GM19438 (cell line): Measurements from ENCODE around the gene DEDD2.

Experiments used
- ATAC-seq: cut with Tn5 transposase; IDR thresholded peaks from one replicate; pipeline ENCODE4 v1.9.1; 2021; ENCODE audit warnings: low read depth; ENCODE audit not compliant: unreplicated experiment

The DEDD2 gene

GRCh38 chr19:42175952-42176648, 41.4 kb downstream of the DEDD2 start:
- no peak for ATAC-seq

GRCh38 chr19:42174958-42175734, 42.3 kb downstream of the DEDD2 start:
- ATAC-seq: no peak

GRCh38 chr19:42174188-42174587, 43.3 kb downstream of the DEDD2 start:
- no peak for ATAC-seq

DNA sequence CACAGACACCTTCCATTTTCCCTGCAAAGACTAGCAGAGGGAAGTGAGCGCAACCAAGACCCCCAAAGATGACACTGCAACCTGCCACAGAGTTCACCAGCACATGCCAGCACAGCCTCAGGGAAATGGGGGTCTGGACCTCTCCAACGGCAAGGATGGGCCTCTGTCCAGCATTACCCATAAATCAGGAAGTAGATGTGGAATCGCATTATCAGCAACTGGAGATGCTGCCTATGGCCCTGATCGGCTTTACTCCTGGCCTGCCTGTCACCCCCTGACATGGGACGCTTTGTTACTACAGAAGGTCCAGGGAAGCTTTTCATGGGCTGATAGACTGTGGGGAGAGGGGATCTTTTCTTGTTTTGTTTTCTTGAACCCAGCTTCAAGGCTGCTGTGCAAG, 43.8 kb downstream of the DEDD2 start:
- no peak for ATAC-seq

DNA sequence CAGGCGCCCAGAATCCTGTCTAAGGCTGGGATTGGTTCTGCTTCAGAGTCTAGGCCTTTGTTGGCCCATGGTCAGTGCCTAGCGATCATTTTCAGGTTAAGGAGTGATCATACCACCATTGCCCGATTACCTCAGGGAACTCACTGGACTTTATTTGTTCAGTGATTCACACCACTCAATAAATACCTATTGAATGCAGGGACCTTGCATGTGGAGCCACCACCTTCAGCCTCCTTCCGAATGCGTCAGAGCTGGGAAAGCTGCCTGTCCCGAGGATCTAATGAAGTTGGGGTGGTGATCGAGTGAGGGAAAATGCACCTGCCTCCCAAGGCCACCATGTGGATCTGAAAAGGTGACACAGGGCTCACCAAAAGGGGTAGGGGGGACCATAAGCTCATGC, 45.2 kb downstream of the DEDD2 start:
- no peak for ATAC-seq

DNA sequence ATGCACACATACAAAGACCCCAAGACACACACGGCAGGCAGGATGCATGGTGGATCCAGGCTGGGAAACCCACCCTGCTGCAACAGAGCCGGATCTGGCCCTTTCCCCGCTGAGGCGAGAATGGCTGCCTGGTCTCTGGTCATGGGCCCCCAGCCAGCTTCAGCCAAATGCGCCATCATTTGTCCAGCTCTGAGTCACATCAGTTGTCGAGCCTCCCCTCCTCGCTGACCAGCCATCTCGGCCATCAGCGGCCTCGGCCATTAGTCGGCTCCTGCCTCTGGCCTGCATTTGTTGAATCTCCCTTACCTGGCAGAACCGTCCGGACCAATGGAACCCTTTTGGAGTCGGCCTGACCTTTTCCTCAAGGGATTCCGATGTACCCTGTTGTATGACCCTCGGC, 46.8 kb downstream of the DEDD2 start:
- ATAC-seq: no peak

- no peak for ATAC-seq
Measured at GRCh38 chr19:42169486-42170413, 47.7 kb downstream of the DEDD2 start.

DNA sequence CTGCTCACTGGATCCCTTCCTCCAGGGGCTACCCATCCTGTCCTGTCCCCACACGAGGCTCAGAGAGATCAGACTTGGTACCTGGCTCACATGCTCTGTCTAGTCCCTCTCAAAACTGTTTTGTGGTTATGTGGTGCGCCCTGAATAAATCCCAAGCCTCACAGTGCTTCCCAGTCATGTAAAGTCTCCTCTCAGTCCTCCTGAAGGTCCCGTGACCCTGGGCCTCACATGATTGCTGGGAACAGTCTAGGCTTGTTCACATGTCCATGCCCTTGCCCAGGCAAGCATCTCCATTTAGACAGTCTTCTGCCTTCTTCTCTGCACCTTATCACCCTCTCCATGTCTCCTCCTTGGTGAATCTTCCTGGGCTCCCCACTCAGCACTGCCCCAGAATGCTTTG, 49.3 kb downstream of the DEDD2 start:
- no peak for ATAC-seq

DNA sequence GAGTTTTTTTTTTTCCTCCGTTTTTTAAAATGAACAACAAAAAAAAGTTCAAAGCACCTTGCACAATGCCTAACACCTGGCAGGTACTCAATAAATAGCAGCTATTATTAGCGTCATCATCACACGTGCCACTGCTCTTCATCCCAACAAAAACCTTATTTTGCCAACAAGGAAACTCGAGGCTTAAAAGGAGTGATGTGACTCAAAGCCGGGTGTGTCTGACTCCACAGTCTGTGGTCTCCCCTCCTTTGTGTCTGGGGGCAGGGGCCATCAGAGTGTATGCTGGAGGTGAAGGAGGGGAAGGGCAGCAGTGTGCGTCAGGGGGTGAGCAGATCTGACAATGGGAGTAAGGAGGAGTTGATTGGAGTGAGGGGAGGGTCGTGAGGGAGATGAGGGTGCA, 51.2 kb downstream of the DEDD2 start:
- ATAC-seq: no peak

GRCh38 chr19:42165146-42165545, 52.3 kb downstream of the DEDD2 start:
- no peak for ATAC-seq

GRCh38 chr19:42161616-42162263, 55.7 kb downstream of the DEDD2 start:
- ATAC-seq: no peak

- no peak for ATAC-seq
Measured at GRCh38 chr19:42159942-42160341, 57.5 kb downstream of the DEDD2 start.

GRCh38 chr19:42158926-42159325, 58.6 kb downstream of the DEDD2 start:
- ATAC-seq: no peak

GRCh38 chr19:42156571-42156970, 60.9 kb downstream of the DEDD2 start:
- no peak for ATAC-seq

DNA sequence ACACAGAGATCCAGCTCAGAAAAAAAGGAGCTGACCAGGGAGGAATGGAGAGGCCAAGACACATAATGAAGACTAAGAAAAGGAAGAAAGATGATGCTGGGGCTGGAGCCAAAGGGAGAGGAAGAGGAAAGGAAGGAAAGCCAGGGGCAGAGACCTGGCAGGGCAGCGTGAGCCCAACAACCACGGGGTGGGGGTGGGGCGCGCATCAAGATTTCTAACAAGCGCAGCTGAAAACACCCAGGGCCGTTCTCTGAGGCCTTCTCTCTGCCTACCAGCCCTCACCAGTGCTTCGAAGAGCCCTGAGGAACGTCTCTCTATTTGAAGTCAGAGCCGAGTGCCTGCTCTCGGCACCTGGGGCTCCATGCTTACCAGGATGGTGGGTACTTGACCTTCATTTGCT, 61.7 kb downstream of the DEDD2 start:
- no peak for ATAC-seq

GRCh38 chr19:42154471-42155323, 62.8 kb downstream of the DEDD2 start:
- no peak for ATAC-seq

GRCh38 chr19:42153672-42154433, 63.6 kb downstream of the DEDD2 start:
- no peak for ATAC-seq

DNA sequence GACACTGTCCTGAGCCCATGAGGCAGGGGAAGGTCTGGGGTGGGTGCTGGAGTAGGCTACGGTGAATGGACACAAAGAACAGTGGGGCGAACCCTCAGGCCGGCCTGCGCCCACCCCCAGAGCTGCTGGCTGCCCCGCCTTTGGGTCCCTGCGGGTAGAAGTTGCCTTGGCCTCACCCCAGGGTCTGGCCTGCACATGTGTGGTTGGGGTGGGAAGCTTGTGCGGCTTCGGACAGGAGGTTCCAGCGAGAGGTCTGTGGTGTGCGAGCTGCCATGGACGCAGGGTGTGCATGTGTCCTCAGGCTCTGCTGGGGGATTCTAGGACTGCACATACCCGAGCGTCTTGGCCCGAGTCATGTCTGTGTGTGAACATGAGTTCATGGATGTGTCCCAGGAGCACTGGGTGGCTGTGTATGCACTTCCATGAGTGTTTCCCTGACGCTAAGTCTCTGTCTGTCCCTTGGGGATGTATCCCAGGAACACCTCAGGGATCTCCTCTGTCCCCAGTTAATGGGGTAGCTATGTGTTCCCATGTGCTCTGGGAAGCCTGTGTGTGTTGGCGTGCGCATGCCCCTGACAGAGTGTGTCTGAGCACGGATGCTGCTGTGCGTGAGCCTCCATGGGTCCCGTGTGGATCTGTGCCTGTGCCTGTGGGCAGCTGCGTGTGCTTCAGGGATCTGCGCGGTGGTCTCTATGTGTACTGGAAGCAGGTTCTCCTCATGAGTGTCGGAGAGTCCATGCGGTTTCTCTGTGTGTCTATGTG, 64.4 kb downstream of the DEDD2 start:
- ATAC-seq: no peak
